ENCODE results near the gene SAPCD2.
"Not testable (repeated sequence)": the region's sequence is repeated elsewhere in the genome, so short reads cannot be mapped to it uniquely, and the experiment has no call there.

SAPCD2 gene

DNA sequence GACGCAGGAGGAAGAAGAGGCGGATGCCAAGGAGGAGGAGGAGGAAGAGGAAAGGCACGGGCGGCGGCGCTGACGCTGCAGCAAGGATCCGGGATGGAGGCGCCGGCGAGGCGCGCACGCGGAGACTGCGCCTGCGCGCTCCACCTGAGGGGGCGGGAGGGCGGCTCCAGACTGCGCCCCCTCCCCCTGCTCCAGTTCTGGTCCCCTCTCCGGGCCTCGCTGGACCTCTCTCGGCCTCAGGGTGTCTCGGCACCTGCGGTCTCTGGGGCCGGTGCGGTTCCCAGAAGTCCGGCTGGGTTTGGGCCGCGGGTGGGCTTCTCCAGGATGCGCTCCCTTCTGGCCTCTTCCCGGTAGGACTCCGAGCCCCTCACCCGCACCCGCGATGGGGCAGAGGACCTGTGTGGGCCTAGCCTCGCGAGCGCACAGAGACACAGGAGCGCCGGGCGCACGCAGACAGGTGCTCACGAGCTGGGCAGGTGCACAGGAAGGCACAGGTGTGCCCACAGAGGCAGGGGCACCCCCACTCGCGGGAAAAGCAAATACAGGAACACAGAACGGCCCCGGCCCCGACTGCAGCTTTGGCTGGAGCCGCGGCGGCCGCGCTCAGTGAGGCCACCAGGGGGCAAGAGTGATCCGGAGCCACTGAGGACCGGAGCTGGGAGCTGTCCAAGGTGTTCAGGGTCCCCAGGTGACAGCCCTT, 24.1 kb downstream of the SAPCD2 start, which contains the start of gene NPDC1:
Gene NPDC1, minus strand, starts transcription at position 90 of the 700 bp plus-strand sequence. CDS start 188 bp downstream, outside the sequence.
- peak; percentile 79 to 91 (median 86) for DNase-seq

DNA sequence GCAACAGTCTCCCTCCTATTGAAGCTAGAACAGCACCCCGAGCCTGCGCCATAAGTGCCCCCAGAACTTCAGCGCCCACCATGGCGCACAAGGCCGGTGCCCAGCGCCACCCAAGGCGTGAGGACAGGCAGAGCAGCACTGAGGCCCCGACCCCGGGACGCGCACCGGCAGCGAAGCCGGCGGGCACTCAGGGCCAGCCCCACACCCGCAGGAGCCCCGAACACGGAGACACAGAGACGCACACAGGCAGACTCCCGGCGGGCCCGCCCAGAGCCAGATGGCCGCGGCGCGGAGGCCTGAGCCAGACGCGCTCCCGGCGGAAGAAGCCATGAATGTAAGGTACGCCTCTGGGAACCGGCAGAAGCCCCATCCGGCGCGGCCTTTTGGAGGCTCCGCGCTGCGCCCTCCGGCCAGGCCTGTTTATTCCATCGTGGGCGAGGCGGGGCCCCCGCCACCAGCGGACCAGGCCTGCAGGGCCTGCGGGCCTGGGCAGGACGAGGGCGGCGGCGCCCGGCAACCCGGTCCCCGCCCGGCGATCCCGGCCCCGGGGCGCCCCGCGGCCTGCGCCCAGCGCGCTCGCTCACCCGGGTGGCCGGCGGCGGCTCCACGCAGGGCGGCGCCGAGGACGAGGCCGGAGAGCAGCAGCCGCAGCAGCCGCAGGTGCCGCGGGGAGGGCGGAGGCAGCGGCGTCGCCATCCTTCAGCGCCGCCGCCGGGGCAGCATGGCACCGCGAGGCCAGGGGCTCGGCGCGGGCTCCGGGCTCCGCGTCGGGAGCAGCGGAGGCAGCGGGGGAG, 24.9 kb downstream of the SAPCD2 start:
- peak in 2 of 4 experiments; percentile 37 to 42 for DNase-seq

DNA sequence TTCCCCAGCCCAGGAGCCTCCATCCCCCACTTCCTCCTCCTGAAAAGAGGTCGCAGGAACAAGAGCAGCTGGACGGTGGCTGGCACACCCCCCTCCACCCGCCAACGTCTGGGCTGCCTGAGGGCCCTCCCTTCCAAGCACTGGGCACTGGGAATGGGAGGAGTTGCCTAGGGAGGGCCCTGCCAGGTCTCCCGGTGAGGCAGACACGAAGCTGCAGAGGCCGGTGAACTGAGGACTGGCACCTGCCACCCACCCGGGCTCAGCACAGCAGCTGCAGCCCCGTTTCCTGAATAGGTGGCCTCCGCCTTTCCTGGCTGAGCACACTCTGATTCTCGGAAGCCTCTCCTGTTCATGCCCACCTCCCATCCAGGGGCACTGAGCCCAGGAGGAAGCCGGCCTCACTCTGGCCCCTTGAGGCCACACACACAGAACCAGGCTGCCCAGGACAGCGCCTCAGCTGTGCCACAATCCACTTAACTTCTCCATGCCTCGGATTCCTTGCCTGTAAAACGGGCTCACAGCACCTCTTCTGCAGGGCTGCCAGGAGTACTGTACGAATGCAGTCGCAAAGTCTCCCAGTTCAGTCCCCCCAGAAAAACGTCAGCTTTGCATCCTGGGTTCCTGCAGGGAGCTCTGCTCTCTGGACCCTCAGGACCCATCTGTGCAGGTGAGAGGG, 25.7 kb downstream of the SAPCD2 start:
- DNase-seq = peak in 2 of 4 experiments; percentile 21 to 32

DNA sequence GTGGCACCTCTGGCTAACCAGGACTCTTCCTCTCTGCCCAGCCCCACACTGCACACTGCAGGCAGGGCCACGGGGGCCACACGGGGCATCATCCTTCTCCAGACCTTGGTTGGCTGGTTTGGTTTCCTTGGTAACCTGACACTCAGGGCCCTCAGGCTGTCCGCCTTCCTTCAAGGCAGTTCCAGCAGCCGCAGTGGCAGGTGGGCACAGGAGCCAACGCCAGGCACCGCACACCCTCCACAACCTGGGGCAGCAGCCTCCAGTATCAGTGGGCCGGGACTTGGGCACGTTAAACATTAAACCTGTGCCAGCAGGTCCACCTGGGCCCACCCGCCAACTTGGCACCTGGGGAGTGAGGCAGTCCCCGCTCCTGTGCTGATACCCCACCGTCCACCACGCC, 26.3 kb downstream of the SAPCD2 start:
- no peak for DNase-seq

DNA sequence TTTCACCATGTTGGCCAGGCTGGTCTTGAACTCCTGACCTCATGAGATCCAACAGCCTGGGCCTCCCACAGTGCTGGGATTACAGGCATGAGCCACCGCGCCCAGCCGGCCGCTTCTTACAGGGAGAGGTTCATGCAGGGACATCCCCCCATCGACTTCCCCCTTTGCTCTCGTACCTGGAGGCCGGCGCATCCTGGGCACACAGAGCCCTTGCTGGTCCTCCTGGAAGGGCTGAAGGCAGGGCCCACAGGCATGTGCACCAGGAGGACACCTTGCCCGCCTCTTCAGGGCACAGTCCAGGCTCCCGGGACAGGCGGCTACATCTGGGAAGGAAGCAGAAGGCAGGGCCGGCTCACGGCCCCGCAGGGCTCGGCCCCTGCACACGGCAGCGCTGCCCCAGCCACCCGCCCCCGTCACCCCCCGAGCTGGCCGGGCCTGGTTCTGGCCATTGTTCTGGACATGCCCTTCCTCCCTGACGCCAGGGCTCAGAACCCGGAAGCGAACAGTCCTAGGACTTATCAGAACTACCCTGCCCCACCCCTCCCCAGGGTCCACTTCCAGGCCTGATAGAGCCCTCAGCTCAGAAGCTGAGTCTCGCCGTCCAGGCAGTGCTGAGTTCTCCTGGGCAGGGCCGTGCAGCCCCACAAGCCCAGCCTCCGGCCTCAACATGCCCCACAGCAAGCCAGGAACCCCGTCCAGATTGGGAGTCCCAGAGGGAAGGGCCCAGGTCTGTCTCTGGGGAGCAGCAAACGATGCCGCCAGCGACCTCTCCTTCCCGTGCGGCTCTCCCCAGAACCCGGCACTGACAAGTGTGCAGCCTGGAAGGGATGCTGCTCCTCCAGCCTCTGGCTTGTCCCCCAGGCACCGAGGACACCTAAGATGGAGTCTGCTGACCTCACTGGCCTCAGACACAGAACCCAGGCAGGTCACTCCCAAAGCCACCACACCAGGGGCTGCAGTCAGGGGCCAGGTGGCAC, 27.3 kb downstream of the SAPCD2 start:
- DNase-seq = no peak

DNA sequence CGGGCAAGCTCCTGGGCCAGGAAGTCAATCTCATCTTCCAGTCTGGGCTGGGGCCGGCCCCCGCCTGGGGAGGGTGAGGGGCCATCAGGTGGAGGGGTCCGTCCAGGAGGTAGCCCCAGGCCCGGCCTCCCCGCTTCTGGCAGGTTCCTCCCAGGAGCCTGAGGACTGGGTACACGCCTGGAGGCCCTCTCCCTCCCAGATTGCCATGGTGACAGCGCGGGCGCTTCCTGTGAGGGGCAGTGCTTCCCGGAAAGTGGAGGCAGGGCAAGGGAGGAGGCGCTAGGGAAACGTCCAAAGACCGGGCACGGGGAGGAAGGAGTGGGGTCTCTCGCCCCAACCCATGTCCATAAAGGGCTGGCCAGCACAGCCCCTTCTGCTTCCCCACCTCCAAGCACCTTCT, 29.2 kb downstream of the SAPCD2 start:
- no peak for DNase-seq

DNA sequence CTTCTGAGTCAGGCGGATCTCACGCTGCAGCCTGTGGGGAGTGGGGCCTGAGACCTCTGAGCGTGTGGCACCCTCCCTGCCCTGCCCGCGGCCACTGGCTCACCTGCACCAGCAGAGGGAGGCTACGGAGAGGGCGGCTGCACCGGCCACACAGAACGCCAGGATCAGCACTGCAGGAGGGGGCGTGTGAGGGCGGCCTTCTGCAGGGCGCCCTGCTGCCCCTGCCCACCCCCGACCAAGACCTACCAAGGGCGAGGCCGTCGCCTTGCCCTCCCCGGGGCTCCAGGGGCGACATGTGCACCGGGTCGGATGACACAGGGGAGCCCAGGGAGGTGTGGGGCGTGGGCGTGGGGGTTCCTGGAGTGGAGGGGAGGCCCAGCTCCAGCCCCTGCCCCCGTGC, 29.8 kb downstream of the SAPCD2 start:
- DNase-seq = no peak

DNA sequence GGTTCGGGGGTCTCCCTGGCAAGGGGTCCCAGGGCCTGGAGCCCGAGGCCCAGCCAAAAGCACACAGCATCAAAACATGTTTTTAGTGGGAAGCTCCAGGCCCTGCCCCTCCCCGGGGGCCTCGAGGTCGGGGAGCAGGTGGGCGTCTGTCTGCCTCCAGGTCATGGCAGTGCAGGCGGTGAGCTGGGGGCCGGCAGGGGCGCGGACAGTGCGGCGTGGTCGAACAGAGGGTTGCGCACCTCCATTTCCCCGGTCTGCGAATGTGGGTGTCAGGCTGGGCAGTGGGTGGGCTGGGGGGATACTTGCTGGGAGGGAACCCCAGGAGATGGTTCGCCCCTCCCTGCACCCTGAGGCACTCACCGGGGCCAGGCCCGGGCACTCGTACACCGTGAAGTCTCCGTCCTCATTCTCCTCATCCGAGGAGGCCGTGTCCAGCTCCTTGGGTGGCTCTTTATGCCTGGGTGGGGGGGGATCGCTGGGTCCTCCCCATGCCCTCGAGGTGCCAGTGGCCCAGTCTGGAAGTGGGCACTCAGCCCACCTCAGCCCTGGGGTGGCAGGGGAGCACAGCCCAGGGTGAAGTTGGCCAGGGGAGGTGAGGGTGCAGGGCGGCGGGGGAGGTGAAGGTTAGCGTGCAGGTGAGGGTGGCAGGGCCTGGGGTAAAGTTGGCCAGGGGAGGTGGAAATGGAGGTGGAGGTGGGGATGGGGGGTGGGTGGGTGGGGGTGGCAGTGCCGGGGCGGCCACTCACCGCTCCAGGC, 30.6 kb downstream of the SAPCD2 start:
- DNase-seq = no peak

DNA sequence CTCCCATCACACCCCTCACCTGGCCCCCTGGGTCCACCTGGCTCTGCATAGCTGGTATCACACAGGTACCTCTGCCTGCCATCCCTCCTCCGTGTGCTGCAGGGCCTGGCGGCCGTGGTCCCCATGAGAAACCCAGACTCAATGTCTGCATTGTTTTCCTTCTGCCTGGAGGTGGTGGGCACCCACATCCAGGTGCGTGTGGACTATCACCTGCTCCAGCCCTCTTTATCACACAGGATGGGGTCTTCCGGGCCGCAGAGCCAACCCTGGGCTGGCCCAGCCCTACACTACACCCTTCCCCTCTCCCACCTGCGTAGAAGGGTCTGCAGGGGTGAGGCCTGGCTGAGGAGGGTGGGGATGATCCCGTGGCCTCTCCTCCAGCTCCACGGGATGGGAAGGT, 31.4 kb downstream of the SAPCD2 start:
- no peak for DNase-seq

DNA sequence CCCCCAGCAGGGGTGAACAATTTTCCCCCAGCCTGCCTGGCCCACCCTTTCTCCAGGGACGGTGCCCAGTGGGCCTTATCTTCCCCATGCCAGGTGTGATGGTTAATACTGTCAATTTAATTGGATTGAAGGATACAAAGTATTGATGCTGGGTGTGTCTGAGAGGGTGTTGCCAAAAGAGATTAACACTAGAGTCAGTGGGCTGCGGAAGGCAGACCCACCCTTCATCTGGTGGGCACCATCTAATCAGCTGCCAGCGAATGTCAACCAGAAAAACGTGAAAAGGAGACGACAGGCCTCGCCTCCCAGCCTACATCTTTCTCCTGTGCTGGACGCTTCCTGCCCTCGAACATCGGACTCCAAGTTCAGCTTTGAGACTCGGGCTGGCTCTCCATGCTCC, 32.9 kb downstream of the SAPCD2 start:
- no peak for DNase-seq

DNA sequence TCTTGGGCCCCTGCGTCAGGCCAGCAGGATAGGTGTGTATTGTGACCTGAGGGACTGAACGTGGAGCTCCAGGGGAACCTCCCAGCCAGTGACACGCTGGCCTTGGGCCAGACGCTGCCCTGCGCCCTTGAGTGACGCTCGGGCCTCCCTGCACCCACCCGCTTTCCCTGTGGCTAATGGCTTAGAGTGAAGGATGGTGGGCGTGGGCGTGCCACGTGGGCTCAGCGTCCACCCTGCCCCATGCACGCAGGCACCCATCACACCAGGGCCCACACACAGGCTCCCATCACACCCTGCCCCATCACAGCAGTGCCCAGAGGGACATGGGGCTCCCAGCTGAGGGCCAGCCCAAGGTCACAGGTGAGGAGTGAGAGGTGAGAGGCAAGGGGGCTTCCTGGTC, 33.3 kb downstream of the SAPCD2 start:
- no peak for DNase-seq

DNA sequence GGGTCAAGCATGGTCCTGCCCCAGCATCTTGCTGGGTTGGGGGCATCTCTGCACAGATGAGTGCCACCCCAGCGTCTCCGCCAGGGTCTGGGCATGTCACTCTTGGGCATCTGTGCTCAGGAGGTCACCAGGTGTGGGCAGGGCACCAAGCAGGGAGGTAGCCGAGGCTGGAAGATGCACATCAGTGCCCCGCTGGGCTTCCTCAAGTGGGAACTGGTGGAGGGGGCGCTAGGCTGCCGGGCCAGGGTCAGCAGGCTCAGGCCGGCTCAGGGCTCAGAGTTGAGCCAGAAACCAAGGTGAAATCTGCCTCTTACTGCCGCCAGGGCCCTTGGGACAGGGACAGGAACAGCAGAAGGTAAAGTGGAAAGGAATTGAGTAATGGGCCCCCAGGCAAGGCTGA, 34.4 kb downstream of the SAPCD2 start:
- DNase-seq = no peak

DNA sequence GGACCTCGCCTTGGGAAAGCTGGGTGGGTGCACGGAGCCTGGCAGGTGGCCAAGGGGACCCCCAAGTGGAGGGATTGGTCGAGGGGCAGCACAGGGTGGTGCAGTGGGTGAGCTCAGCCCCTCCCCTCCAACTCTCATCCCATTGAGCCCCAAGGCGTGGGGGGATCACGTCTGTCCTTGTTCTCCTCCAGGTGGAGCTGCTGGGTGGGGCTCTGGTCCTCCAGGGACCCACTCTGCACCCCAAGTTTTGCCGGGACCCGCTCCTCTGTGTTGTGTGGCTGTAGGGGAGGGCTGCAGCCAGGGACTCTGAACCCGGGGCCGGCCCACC, 34.9 kb downstream of the SAPCD2 start:
- DNase-seq = no peak

DNA sequence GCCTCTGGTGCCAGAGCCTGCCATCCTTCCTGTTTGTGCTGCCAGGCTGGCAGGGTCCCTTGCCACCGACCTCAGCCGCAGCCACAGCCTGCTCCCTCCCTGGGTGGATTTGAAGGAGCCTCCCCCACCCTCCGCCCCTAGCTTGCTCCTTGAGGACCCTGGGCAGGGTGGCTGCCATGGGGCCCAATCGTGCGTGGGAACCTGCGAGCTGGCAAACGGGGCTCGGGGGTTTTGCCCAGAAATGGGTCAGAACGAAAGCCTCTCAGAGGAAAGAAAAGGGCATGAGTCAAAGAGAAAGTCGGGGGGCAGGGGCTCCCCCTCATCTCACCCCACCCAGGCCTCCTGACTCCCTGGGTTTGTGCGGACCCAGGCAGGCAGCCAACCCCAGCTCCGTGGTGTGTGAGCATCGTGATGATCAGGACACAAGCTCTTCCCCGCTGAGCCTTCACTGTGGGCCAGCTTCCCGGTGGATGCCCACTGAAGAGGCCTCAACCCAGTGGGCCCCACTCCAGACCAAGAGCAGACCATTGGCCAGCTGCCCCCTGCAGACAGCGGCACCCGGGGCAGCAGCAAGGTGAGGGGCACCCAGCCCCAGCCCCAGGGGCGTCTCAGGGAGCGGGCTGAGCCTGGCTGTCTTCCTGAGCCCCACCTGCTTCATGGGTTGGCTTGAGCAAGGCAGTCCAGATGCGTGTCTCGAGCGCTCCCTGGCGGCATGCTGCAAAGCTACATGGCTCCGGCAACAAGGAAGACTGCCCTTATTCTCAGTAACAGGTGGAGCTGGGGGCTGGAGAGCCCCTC, 35.4 kb downstream of the SAPCD2 start:
- DNase-seq = peak; percentile 87 to 92 (median 88)

DNA sequence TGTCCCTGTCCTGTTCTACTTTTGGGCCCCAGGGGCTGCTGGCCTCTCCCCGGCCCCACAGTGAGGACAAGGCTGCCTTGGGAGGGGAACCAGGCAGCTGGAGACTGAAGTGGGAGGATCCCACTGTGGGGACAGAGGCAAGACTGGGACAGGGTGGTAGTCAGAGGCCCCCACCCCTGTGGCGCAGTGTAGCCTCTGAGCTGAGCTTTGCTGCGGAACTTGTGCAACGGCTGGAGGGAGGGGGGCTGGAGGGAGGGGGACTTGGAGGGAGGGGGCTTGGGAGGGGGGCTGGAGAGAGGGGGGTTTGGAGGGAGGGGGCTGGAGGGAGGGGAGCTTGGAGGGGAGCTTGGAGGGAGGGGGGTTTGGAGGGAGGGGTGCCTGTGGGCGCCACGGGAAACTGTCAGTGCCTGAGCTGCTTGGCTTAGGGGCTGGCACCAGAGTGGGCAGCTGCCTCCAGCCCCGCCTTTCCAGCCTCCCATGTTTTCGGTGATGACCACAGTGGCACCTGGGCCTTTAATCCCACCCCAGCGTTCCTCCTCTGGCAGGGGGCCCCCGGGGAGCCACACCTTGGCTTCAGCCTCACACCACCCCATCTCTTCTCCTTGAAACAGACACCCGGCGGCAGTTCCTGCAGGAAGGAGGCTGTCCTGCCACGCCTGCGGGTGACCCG, 36.2 kb downstream of the SAPCD2 start:
- DNase-seq = peak; percentile 53 to 67 (median 66)

DNA sequence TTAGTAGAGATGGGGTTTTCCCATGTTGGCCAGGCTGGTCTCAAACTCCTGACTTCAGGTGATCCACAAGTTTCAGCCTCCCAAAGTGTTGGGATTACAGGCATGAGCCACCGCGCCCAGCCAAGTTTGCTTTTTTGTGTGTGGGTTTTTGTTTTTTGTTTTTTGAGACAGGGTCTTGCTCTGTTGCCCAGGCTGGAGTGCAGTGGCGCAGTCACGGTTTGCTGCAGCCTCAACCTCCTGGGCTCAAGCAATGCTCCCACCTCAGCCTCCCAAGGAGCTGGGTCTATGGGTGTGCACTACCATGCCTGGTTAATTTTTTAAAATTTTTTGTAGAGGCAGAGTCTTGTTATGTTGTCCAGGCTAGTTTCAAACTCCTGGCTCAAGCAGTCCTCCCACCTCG, 36.9 kb downstream of the SAPCD2 start:
- not testable (repeated sequence) for DNase-seq

DNA sequence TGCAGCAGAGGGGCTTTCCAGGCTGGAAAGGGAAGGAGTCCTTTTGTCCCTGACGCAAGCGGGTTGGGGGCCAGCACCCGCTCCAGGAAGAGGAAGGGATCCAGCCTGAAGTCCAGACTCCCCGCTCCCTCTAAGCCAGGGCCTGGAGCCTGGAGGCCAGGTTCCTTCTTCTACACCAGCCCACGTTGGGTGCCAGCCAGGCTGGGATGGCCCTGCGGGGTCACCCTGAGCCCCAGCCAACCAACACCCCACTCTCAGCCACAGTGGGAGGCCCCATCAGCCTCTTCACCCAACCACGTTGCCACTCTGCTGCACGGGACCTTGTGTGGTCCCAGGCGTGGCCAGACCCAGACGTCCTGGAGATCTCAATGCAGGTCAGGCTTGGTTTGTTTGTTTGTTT, 37.5 kb downstream of the SAPCD2 start:
- DNase-seq = peak; percentile 95 to 97 (median 96)

DNA sequence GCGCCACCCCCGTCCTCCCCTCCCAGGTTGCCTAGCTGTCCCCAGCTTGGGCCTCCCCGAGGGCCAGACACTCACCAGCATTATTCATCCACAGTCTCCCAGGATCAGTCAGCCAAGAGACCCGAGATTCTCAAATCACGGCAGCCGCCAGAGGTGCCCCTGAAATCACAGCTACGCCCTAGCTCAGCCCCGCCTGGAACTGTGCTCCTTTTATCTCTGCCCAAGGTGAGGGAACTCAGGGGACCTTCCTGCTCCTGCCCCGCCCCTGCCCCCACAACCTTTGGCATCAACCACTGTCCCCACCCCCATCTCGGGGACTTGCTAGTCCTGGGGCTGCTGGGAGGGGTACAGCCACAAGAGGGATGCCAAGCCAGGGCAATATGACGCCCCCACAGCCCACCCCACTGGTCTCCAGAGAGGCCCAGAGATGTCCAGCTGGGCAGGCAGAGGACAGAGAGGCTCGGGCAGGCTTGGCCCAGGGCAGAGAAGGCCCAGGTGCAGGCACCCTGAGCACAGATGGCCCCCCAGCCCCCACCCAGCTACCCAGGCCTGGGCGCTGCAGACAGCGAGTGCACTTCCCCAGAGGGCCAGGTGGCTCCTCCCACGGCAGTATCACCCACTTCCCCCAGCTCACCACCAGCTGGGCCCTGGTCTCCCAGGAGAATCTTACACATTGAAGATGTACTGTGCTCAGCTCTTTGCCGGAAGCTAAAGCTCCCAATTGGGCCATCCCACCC, 38.3 kb downstream of the SAPCD2 start, which contains the start of gene FUT7:
Gene FUT7, minus strand, starts transcription at position 185 of the 737 bp plus-strand sequence. Its CDS starts 97 bp downstream, at position 88.
- peak; percentile 46 to 83 (median 70) for DNase-seq

Data from suppressor macrophage (primary cell).